HG03060 (cell line): ENCODE results near the gene NCAM2.

Source experiments
- ATAC-seq: cut with Tn5 transposase; IDR thresholded peaks from one replicate; pipeline ENCODE4 v1.9.1; 2021; ENCODE audit warnings: low read depth, moderate number of reproducible peaks; ENCODE audit not compliant: unreplicated experiment

Gene NCAM2

GRCh38 chr21:20997636-20998455, at the start of gene NCAM2:
TSS of gene NCAM2 (plus strand) at chr21:20998409.
- ATAC-seq, result no peak

- no peak for ATAC-seq
Measured at GRCh38 chr21:20949884-20950283, 48.3 kb upstream of the NCAM2 start.

GRCh38 chr21:20965816-20966215, 32.4 kb upstream of the NCAM2 start:
- no peak for ATAC-seq

DNA sequence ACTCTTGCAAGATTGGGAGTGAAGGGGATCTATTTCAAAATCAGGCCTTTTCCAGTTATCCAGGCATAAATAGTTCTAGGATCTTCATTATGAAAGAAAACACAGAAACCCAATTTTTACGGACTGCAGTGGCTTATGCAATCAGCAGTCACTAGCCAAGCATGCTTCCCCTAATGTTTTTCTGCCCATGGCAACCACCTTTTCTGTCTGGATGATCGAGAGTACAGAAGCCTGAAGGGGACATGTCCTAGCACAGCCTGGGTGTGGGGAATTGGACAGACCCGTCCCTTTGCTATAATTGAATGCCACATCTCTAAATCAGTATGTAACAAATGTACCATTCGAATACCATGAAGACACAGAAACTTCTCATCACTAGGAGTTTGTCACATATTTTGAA, 29.8 kb upstream of the NCAM2 start:
- no peak for ATAC-seq

GRCh38 chr21:20970691-20971090, 27.5 kb upstream of the NCAM2 start:
- no peak for ATAC-seq

GRCh38 chr21:20971296-20971921, 26.8 kb upstream of the NCAM2 start:
- ATAC-seq, result no peak

DNA sequence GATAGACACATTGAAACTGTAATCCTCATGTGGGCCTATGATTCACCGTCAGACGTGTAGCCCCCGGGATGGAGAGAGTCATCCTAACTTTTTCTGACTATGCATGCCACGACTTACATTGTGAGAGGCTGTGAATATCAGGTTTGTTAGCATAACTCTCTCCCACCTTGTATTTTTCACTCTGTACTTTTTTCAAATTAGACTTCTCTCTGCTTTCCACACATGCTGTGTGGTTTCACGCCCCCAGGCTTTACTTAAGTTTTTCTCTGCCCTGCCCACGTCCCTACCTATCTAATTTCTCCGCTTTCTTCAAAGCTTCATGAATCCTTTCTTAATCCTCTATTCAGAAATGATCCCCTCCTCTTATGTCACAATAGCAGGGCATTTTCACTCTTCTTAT, 3.4 kb upstream of the NCAM2 start:
- ATAC-seq, result no peak

GRCh38 chr21:20996421-20997310, 1.5 kb upstream of the NCAM2 start:
- ATAC-seq, result no peak

DNA sequence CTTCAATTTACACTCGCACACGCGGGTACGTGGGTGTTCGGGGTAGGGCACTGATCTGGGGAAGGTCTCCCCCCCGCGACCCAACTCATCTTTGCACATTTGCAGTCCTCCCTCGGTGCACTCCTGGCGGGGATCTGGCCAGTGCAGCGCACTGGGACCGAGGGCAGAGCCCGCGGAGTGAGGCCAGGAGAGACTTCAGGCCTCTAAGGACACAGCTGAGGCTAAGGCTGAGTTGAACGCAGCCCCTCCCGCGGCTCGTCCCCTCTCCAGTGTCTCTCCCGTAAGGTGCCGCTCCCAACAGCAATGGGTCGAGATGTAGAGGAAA, 936 bp upstream of the NCAM2 start:
- ATAC-seq, result no peak

GRCh38 chr21:20998456-20998789, 214 bp downstream of the NCAM2 start:
- no peak for ATAC-seq

- ATAC-seq, result no peak
Measured at GRCh38 chr21:20998886-20999285, 677 bp downstream of the NCAM2 start.

- no peak for ATAC-seq
Measured at GRCh38 chr21:20999659-21000058, 1.4 kb downstream of the NCAM2 start.

DNA sequence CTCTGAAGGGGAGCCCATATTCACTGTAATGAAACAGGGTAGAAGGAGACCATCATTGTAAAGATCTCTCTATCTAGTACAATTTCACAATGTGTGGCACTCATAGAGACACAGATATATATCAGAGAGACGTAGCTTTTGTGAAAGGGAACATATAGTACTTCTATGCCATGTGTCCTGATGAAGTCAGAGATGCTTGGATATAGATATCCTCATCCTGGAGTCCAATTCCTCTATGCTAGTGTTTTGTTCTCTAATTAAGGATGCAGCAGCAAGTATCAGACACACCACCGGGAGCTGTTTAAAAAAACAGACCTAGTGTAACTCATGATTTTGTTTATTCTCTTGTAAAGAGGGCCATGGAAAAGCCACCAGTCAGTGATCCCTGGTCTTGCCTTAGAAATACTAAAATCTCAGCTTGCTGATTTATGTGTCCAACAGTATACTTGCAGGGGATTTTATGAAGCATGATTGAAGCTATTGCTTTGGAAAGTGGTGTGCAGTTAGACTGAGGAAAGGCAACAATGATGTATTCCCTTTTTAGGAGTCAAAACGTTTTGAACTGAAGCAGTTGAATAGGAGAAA, 2.5 kb downstream of the NCAM2 start:
- no peak for ATAC-seq

DNA sequence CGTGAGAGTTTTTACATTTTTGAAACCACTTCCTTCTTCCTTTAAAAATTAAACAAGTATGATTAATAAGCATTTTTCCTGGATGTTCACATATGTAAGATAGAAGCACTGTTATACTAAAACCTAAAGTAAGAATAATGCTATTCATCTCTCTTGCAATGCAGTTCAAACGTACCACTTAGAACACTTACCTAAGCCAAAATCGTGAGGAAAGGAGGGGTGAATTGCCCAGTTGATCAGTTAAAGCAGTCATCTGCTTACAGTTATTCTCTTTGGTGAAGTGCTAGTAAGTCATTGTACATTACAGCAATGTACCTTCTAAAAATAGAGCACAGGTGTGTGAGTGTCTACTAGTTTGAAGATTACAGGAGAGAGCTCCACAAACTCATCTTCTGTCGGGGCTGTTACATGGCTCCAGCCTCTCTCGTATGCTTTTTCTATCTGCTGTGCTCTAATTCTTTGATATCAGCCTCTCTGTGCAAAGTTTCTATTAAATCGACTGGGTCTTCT, 3.4 kb downstream of the NCAM2 start:
- no peak for ATAC-seq

GRCh38 chr21:21002153-21002552, 3.9 kb downstream of the NCAM2 start:
- no peak for ATAC-seq

DNA sequence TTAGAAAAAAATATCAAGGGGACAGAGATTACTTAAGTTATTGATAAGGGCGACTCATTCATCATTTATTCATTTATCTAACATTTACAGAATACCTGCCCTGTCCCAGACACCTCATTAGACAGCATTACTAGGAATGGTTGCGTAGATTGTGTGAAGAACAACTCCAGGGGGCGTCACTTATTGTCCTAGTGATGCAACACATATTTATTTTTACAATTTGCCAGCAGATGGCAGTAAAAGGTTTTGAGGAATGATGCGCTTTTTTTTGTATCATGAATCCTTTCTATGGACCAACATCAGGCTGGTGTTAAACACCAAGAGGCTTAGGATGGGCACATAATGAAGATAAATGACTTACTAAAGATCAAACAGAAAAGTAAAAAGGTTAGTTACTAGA, 5.5 kb downstream of the NCAM2 start:
- ATAC-seq, result no peak

DNA sequence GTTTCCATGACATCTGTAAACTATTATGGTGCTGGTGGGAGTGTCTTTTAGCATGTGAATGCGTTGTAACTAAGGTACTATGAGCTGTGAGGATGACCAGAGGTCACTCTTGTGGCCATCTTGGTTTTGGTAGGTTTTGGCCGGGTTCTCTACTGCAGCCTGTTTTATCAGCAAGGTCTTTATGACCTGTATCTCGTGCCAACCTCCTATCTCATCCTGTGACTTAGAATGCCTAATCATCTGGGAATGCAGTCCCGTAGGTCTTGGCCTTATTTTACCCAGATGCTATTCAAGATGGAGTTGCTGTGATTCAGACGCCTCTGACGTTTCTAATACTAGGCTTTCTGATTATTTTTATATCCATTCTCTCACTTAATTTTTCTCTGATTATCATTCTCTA, 9.4 kb downstream of the NCAM2 start:
- ATAC-seq, result no peak

- ATAC-seq, result no peak
Measured at GRCh38 chr21:21010228-21010627, 12.0 kb downstream of the NCAM2 start.

GRCh38 chr21:21010698-21011097, 12.5 kb downstream of the NCAM2 start:
- ATAC-seq, result no peak

DNA sequence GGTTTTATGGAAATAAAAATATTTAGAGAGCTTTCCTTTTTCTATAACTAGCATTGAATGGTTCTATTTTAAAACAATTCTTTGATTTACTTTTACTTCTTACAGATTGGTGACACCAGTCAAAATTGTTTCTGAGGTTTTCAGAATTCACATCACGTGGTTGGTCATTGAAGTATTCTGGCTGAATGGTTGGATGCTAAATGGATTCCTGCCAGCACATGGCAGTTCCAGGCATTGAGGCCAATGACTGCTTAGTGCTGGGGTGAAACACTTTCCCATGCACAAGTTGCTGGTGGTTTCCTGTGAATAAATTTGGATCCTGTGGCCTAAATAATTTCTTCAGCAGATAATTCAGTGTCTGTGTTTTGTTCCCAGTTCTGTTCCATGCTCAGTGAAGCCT, 20.6 kb downstream of the NCAM2 start:
- ATAC-seq, result no peak

DNA sequence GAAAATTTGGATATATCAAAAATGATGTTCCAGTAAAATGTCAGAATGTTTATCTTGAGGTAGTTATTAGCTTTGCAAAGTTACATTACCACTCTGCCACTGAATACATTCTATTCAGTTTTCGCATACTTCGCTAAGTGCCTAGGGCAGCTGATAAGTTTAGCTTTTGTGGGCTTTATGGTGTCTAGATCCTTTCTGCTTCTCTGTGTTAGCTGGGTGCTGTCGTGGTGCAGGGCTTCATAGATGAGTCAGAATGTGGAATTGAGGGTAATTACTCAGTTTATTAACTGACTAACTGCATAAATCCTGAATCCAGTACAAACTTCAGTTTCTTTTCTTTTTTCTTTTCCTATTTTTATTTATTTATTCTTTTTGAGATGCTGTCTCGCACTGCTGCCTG, 21.5 kb downstream of the NCAM2 start:
- ATAC-seq, result no peak
